SU-DHL-6 (cell line): Measurements from ENCODE around the gene TTN.
"Not testable (repeated sequence)": the region's sequence is repeated elsewhere in the genome, so short reads cannot be mapped to it uniquely, and the experiment has no call there.

Experiments
- H2AFZ ChIP-seq: fragments of 200-600 bp; sonication (generic); 2 replicates; pipeline ENCODE4 v1.6.1; 2014; ENCODE audit warnings: low read depth, mild to moderate bottlenecking, moderate library complexity, mixed read lengths, antibody characterized with exemption, low read length; ENCODE audit not compliant: severe bottlenecking
- H3F3A ChIP-seq: fragments of 200-600 bp; shearing (Covaris generic); 2 replicates; pipeline ENCODE4 v1.6.0; 2016; ENCODE audit warnings: antibody characterized with exemption, mild to moderate bottlenecking; ENCODE audit not compliant: insufficient read depth
- H3K27ac ChIP-seq: fragments of 200-600 bp; sonication (generic); 2 replicates; pipeline ENCODE4 v1.5.1; 2016; ENCODE audit warnings: low read depth, mild to moderate bottlenecking, low read length, moderate library complexity, mixed read lengths
- H3K27me3 ChIP-seq: fragments of 200-600 bp; sonication (generic), shearing (Covaris generic); 2 replicates; pipeline ENCODE4 v1.6.0; 2014; ENCODE audit warnings: mild to moderate bottlenecking, low read length
- H3K36me3 ChIP-seq: fragments of 200-600 bp; sonication (generic); 2 replicates; pipeline ENCODE4 v1.6.1; 2014; ENCODE audit warnings: mild to moderate bottlenecking, low read length, mixed read lengths
- H3K4me2 ChIP-seq: fragments of 300-600, 200-600 bp; shearing (Covaris generic), sonication (generic); 2 replicates; pipeline ENCODE4 v1.6.0; 2014; ENCODE audit warnings: low read length, low read depth, mild to moderate bottlenecking; ENCODE audit not compliant: poor library complexity, severe bottlenecking
- H3K4me3 ChIP-seq: fragments of 200-600 bp; sonication (generic); 2 replicates; pipeline ENCODE4 v1.5.1; 2014; ENCODE audit warnings: antibody characterized with exemption, low read length, mild to moderate bottlenecking, mixed read lengths; ENCODE audit not compliant: insufficient read depth, poor library complexity, severe bottlenecking
- H3K79me2 ChIP-seq: fragments of 200-600 bp; sonication (generic); 2 replicates; pipeline ENCODE4 v1.6.1; 2014; ENCODE audit warnings: mild to moderate bottlenecking, low read length, moderate library complexity; ENCODE audit not compliant: insufficient read depth
- H3K9ac ChIP-seq: fragments of 200-600 bp; sonication (generic); 2 replicates; pipeline ENCODE4 v1.7.0; 2014; ENCODE audit warnings: mild to moderate bottlenecking, low read length
- H3K9me2 ChIP-seq: fragments of 200-600 bp; sonication (generic); replicated peaks from 2 replicates; pipeline ENCODE4 v1.6.1; 2014; ENCODE audit warnings: low read length; ENCODE audit not compliant: insufficient read depth
- H3K9me3 ChIP-seq: fragments of 200-600 bp; sonication (generic); 2 replicates; pipeline ENCODE4 v1.6.1; 2014; ENCODE audit warnings: low read length, mixed read lengths; ENCODE audit not compliant: insufficient read depth
- H4K20me1 ChIP-seq: fragments of 200-600 bp; sonication (generic); 2 replicates; pipeline ENCODE4 v1.6.1; 2014; ENCODE audit warnings: low read depth, mild to moderate bottlenecking, antibody characterized with exemption, low read length, moderate library complexity, mixed read lengths
- CTCF ChIP-seq: fragments of 200-600 bp; sonication (generic); IDR thresholded peaks from one replicate; pipeline ENCODE4 v1.5.1; 2017; ENCODE audit warnings: antibody characterized with exemption, mild to moderate bottlenecking, low read length, moderate library complexity; ENCODE audit not compliant: insufficient read depth, poor library complexity, severe bottlenecking
- EZH2phosphoT487 ChIP-seq: fragments of 200-600 bp; sonication (generic), shearing (Covaris generic); conservative IDR thresholded peaks from 2 replicates; pipeline ENCODE4 v1.6.1; 2018; ENCODE audit warnings: mild to moderate bottlenecking, antibody characterized with exemption, low read length, moderate library complexity, mixed read lengths

Gene TTN

GRCh38 chr2:178526256-178526655 is 281.0 kb downstream of the TTN start:
- H3K4me2 ChIP-seq, result no peak overlapping the region

DNA sequence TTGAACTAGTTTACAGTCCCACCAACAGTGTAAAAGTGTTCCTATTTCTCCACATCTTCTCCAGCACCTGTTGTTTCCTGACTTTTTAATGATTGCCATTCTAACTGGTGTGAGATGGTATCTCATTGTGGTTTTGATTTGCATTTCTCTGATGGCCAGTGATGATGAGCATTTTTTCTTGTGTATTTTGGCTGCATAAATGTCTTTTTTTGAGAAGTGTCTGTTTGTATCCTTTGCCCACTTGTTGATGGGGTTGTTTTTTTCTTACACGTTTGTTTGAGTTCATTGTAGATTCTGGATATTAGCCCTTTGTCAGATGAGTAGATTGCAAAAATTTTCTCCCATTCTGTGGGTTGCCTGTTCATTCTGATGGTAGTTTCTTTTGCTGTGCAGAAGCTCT is 281.8 kb downstream of the TTN start:
- not testable (repeated sequence) for H3K9ac ChIP-seq, H2AFZ ChIP-seq, H3K27ac ChIP-seq, H3K9me2 ChIP-seq, H4K20me1 ChIP-seq, H3K4me3 ChIP-seq, H3K4me2 ChIP-seq, H3F3A ChIP-seq, H3K27me3 ChIP-seq, H3K9me3 ChIP-seq, H3K36me3 ChIP-seq
- H3K79me2 ChIP-seq, result peaks cover 62% of the 10 kb centered on the region

More at GRCh38 chr2:178526256-178526655, 281.0 kb downstream of the TTN start:
- Histone ChIP-seq H3K9me3 (no peaks in the 10 kb centered on the region), H3K9ac (no peak overlapping the region), H3K27me3 (no peaks in the 10 kb centered on the region), H3K9me2 (no peaks in the 10 kb centered on the region), H2AFZ (no peak overlapping the region), H3K36me3 (no peaks in the 10 kb centered on the region), H3K4me3 (no peak overlapping the region), H3F3A (0 out of 2 replicates have a peak, but pooled peaks cover 4% of the 10 kb centered on the region), H3K79me2 (peaks cover 68% of the 10 kb centered on the region), H3K27ac (no peak overlapping the region), H4K20me1 (no peaks in the 10 kb centered on the region; the same call in 1 of the 2 replicates)
- no peak for TF ChIP-seq CTCF
- TF ChIP-seq EZH2phosphoT487, result no peak

DNA sequence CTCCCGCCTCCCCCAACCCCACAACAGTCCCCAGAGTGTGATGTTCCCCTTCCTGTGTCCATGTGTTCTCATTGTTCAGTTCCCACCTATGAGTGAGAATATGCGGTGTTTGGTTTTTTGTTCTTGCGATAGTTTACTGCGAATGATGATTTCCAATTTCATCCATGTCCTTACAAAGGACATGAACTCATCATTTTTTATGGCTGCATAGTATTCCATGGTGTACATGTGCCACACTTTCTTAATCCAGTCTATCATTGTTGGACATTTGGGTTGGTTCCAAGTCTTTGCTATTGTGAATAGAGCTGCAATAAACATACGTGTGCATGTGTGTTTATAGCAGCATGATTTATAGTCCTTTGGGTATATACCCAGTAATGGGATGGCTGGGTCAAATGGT is 282.2 kb downstream of the TTN start:
- H3K9me2 ChIP-seq, H2AFZ ChIP-seq, H3K27ac ChIP-seq, H3K4me3 ChIP-seq, H3K27me3 ChIP-seq, H3F3A ChIP-seq, H4K20me1 ChIP-seq, H3K9ac ChIP-seq, H3K4me2 ChIP-seq, H3K9me3 ChIP-seq, H3K36me3 ChIP-seq: not testable (repeated sequence)
- peaks cover 58% of the 10 kb centered on the region for H3K79me2 ChIP-seq

DNA sequence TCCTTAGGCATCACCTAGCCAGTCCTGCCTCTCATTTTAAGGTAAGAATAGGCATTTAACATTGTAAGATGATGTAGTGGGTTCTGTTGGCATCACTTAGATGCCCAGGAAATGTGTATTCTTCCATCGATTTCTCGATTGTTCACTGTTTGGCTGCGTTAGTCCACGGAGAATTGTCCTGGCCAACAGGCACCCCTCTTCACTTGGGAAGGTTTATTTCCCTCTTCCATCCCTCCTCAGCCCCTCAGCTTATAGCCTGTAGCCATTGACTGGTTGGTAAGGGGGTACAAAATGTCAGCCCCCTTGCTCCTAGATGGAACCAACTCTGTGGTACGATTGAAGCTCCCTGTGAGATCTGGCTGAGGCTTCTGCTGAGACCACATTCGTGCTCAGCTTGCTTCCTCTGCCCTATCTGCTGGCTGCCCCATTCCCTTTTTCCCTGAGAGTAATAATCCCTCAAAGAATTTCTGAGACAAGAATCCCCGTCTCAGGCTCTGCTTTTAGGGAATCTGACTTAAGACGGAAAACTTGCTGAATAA is 283.6 kb downstream of the TTN start:
- peak overlapping the region; percentile 100 for H2AFZ ChIP-seq
- H3K27me3 ChIP-seq, result no peaks in the 10 kb centered on the region
- H4K20me1 ChIP-seq, result no peaks in the 10 kb centered on the region; the same call in 1 of the 2 replicates
- H3K9me3 ChIP-seq, result no peaks in the 10 kb centered on the region
- no peaks in the 10 kb centered on the region for H3K9me2 ChIP-seq
- peaks cover 45% of the 10 kb centered on the region for H3K79me2 ChIP-seq
- H3K9ac ChIP-seq, result peak overlapping the region; percentile 76
- peak overlapping the region; percentile 79 for H3K4me3 ChIP-seq
- no peak overlapping the region for H3K27ac ChIP-seq
- no peak for TF ChIP-seq CTCF
- TF ChIP-seq EZH2phosphoT487, result no peak
- H3K36me3 ChIP-seq, result no peaks in the 10 kb centered on the region
- 0 out of 2 replicates have a peak, but pooled peaks cover 4% of the 10 kb centered on the region for H3F3A ChIP-seq
- peak overlapping the region; percentile 74 for H3K4me2 ChIP-seq
